HepG2 (cell line): ENCODE results near the gene MUCL3. TPM values are rescaled to one million over a fixed set of nuclear protein-coding genes. Genes with fewer than 3 reads are reported as not detected.

Source experiments
- ATAC-seq: fragments of 200-7000 bp; cut with Tn5 transposase; 3 replicates; pipeline ENCODE4 v1.9.1; 2020; ENCODE audit warnings: mild to moderate bottlenecking, moderate library complexity
- BruUV-seq: library from RNA; stranded (reverse); fragments of 400-500 nt; replicated peaks from 2 replicates; lab custom pipeline; 2021; lab: Mats Ljungman, UMichigan
- CTCF ChIA-PET: fragments of 300-600 bp; formaldehyde crosslinking; extraction: SDS; loops from one replicate; lab custom pipeline; 2021; ENCODE audit warnings: low total read pairs, inconsistent platforms, low intra/inter-chr PET ratio; lab: Yijun Ruan, JAX
- POLR2A ChIA-PET: fragments of 350-600 bp; sonication (Branson Sonifier 250); formaldehyde crosslinking; loops from one replicate; lab custom pipeline; 2020; ENCODE audit warnings: antibody characterized with exemption, inconsistent platforms; lab: Yijun Ruan, JAX
- DNase-seq: peaks from one replicate; pipeline ENCODE4 v3.0.0-alpha.2; 2015; ENCODE audit warnings: low spot score
- FAIRE-seq: peaks from 3 replicates; lab custom pipeline; 2011; peaks lifted over from hg19 to GRCh38; lab: Jason Lieb, UNC
- H2AFZ ChIP-seq: one replicate; pipeline ENCODE4 v1.6.1; 2011; ENCODE audit warnings: low read length, inconsistent platforms
- H3K27ac ChIP-seq: fragments of 300-600 bp; 3 replicates; pipeline ENCODE4 v1.8.0; 2011; ENCODE audit warnings: mixed run types, mild to moderate bottlenecking, mixed read lengths, low read length, inconsistent platforms; ENCODE audit not compliant: insufficient read depth; ENCODE audit errors: extremely low read length
- H3K27me3 ChIP-seq, 2 experiments: fragments of 200-600 bp in 1 of 2; 2 replicates in 1 of 2; 3 replicates in 1 of 2; pipeline versions ENCODE4 v1.6.0 to v1.8.0; 2011; ENCODE audit warnings: low read length in 2 of 2, mild to moderate bottlenecking in 2 of 2, moderate library complexity in 2 of 2, inconsistent platforms in 1 of 2; ENCODE audit not compliant: insufficient read depth in 2 of 2, control insufficient read depth in 1 of 2
- H3K36me3 ChIP-seq, 2 experiments: fragments of 200-600 bp in 1 of 2; replicated peaks in 1 of 2; 2 replicates in 1 of 2; 3 replicates in 1 of 2; pipeline versions ENCODE4 v1.5.1 to v1.8.0; 2011; ENCODE audit warnings: low read length in 2 of 2, inconsistent platforms in 1 of 2; ENCODE audit not compliant: insufficient read depth in 2 of 2, control insufficient read depth in 1 of 2
- H3K4me1 ChIP-seq: 2 replicates; pipeline ENCODE4 v1.5.1; 2012; ENCODE audit warnings: low read length, inconsistent platforms; ENCODE audit not compliant: insufficient read depth
- H3K4me2 ChIP-seq: 2 replicates; pipeline ENCODE4 v1.6.0; 2011; ENCODE audit warnings: low read depth, low read length, inconsistent platforms
- H3K4me3 ChIP-seq, 3 experiments: fragments of 200-600 bp in 1 of 3; sonication (generic), shearing (Covaris generic) in 1 of 3; replicated peaks in 1 of 3; 2 replicates each; pipeline ENCODE4 v1.5.1; 2011 to 2016; ENCODE audit warnings: low read length in 3 of 3, inconsistent platforms in 2 of 3, low read depth in 2 of 3, mild to moderate bottlenecking in 2 of 3, control low read depth in 1 of 3, mixed read lengths in 1 of 3; ENCODE audit not compliant: insufficient read depth in 1 of 3
- H3K79me2 ChIP-seq: one replicate; pipeline ENCODE4 v1.6.1; 2011; ENCODE audit warnings: low read length, inconsistent platforms; ENCODE audit not compliant: insufficient read depth
- H3K9ac ChIP-seq: 2 replicates; pipeline ENCODE4 v1.6.0; 2011; ENCODE audit warnings: mild to moderate bottlenecking, low read depth, low read length, inconsistent platforms; ENCODE audit not compliant: insufficient read depth
- H3K9me3 ChIP-seq: 2 replicates; pipeline ENCODE4 v1.5.1; 2012; ENCODE audit warnings: mild to moderate bottlenecking, low read length
- H4K20me1 ChIP-seq: 2 replicates; pipeline ENCODE4 v1.6.0; 2011; ENCODE audit warnings: inconsistent platforms, mild to moderate bottlenecking, low read length, moderate library complexity; ENCODE audit not compliant: insufficient read depth
- CEBPB ChIP-seq: IDR thresholded peaks from 2 replicates; pipeline ENCODE4 v1.6.1; 2011; ENCODE audit warnings: low read depth, low read length, improper control_type of control experiment, borderline replicate concordance
- GATA4 ChIP-seq: sonication (generic); IDR thresholded peaks from 2 replicates; pipeline ENCODE4 v1.6.1; 2016; ENCODE audit warnings: antibody characterized with exemption, low read depth, borderline replicate concordance
- MED8 ChIP-seq: sonication (generic); formaldehyde crosslinking; IDR thresholded peaks from 2 replicates; pipeline ENCODE4 v1.8.1; 2023; ENCODE audit warnings: mild to moderate bottlenecking, missing genetic modification reagents; ENCODE audit not compliant: insufficient replicate concordance
- MYNN ChIP-seq: sonication (generic); formaldehyde crosslinking; IDR thresholded peaks from 2 replicates; pipeline ENCODE4 v1.4.0; 2020; ENCODE audit warnings: mild to moderate bottlenecking, low read depth, missing genetic modification reagents
- PHB2 ChIP-seq: fragments of 450-650 bp; IDR thresholded peaks from 2 replicates; pipeline ENCODE4 v1.6.1; 2018; ENCODE audit not compliant: partially characterized antibody
- PITX1 ChIP-seq: sonication (generic); formaldehyde crosslinking; IDR thresholded peaks from 2 replicates; pipeline ENCODE4 v1.5.1; 2020; ENCODE audit warnings: mild to moderate bottlenecking, missing genetic modification reagents
- ZMYM3 ChIP-seq: sonication (generic); formaldehyde crosslinking; IDR thresholded peaks from 2 replicates; pipeline ENCODE4 v1.5.1; 2020; ENCODE audit warnings: mild to moderate bottlenecking, missing genetic modification reagents
- ZNF652 ChIP-seq: IDR thresholded peaks from 2 replicates; pipeline ENCODE4 v1.6.1; 2016; ENCODE audit warnings: low read depth, borderline replicate concordance
- WGBS: methylation state at CpG from one replicate; pipeline ENCODE4 v1.1.6; 2017; ENCODE audit warnings: low lambda C conversion rate; 5-methylcytosine and 5-hydroxymethylcytosine counted together
- in situ Hi-C: cut with HindIII; loops from 2 replicates; pipeline ENCODE4 v1.10.0; 2017; ENCODE audit warnings: low pct_unique_long_range_greater_than_20kb; ENCODE audit not compliant: extremely low pct_ligation_motif_present
- intact Hi-C: fragments of 100-400 bp; cut with micrococcal nuclease; formaldehyde crosslinking; loops from one replicate; pipeline ENCODE4 v1.10.0; 2022; ENCODE audit not compliant: unreplicated experiment
- polyA plus RNA-seq, 8 experiments: library from polyadenylated mRNA; depleted of rRNA in 3 of 8; stranded (reverse) in 7 of 8; unstranded in 1 of 8; fragments of >200 nt; fragmentation: Illumina TruSeq in 4 of 8; extraction: Trizol in 4 of 8; gene quantifications; 2 replicates each; pipeline versions ENCODE4 v1.2.1 to v1.2.3, GENCODE V29; 2011 to 2016; ENCODE audit warnings: low read depth in 4 of 8, missing spikeins in 1 of 8, mixed read lengths in 1 of 8; ENCODE audit not compliant: insufficient read depth in 1 of 8
- total RNA-seq, 5 experiments: library from RNA; depleted of rRNA; stranded (reverse); fragments of >200 nt; fragmentation: Illumina TruSeq; extraction: Trizol; gene quantifications; 2 replicates each; pipeline ENCODE4 v1.2.3, GENCODE V29; 2016; ENCODE audit warnings: low read depth in 1 of 5
- TF ChIP-seq, protein P1 (sequence below): IDR thresholded peaks from 2 replicates; pipeline ENCODE4 v1.6.1; 2016; ENCODE audit warnings: missing compliant biosample characterization, missing genetic modification reagents, borderline replicate concordance
- TF ChIP-seq, protein P2 (sequence below): sonication (generic); formaldehyde crosslinking; IDR thresholded peaks from 2 replicates; pipeline ENCODE4 v1.5.1; 2020; ENCODE audit warnings: mild to moderate bottlenecking, missing genetic modification reagents, borderline replicate concordance
- TF ChIP-seq, protein P3 (sequence below): sonication (generic); formaldehyde crosslinking; IDR thresholded peaks from 2 replicates; pipeline ENCODE4 v1.4.0; 2020; ENCODE audit warnings: mild to moderate bottlenecking, low read depth, missing genetic modification reagents
- TF ChIP-seq, protein P4 (sequence below): IDR thresholded peaks from 2 replicates; pipeline ENCODE4 v1.6.1; 2012; ENCODE audit warnings: inconsistent platforms

The MUCL3 gene
- total and polyA plus RNA-seq, 2 of the 13 experiments (the other 11 are each of a cell fraction or from before 2014, with no cell fraction given) = not detected

DNA sequence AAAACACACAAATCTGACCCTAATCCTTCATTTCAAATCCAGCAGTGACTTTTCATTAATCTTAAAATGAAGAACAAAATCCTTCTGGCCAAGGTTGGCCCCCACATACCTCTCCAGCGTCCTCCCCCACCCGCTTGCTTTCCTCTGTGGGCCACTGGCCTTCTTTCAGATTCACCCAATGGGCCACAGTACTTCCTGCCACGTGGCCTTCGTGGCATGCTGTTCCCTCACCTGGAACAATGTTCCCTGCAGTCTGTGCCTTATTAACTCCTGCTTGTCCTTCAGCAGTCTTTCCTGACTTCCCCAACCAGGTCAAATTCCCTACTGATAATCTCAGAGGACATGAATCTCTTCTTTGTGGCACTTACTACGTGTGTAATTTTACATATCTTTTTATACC, 38.1 kb upstream of the MUCL3 start:
- in situ Hi-C loops (no loop called here), intact Hi-C loops (no loop called here)
- no peak for FAIRE-seq
- Histone ChIP-seq H3K9ac (no peak overlapping the region), H3K4me3 (no peak overlapping the region), H3K36me3 (peaks cover 10 to 22% of the 10 kb centered on the region in 2 experiments; a peak in 4 of 5 replicates), H2AFZ (no peak overlapping the region), H3K27ac (no peak overlapping the region), H3K79me2 (no peaks in the 10 kb centered on the region), H3K9me3 (no peaks in the 10 kb centered on the region), H3K27me3 (no peaks in the 10 kb centered on the region), H3K4me1 (peaks cover 23% of the 10 kb centered on the region), H3K4me2 (no peak overlapping the region), H4K20me1 (no peaks in the 10 kb centered on the region)
- no peak for ATAC-seq
- TF ChIP-seq PHB2 = no peak
- TF ChIP-seq, protein P1, sequence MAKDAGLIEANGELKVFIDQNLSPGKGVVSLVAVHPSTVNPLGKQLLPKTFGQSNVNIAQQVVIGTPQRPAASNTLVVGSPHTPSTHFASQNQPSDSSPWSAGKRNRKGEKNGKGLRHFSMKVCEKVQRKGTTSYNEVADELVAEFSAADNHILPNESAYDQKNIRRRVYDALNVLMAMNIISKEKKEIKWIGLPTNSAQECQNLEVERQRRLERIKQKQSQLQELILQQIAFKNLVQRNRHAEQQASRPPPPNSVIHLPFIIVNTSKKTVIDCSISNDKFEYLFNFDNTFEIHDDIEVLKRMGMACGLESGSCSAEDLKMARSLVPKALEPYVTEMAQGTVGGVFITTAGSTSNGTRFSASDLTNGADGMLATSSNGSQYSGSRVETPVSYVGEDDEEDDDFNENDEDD (CRISPR knock-in tag) = no peak
- TF ChIP-seq ZMYM3 (CRISPR knock-in tag) = 0 out of 2 replicates have a peak, but pooled peaks have one; percentile 45
- TF ChIP-seq PITX1 = no peak
- TF ChIP-seq MED8 (CRISPR knock-in tag) = no peak
- no peak for TF ChIP-seq CEBPB
- TF ChIP-seq, protein P2, sequence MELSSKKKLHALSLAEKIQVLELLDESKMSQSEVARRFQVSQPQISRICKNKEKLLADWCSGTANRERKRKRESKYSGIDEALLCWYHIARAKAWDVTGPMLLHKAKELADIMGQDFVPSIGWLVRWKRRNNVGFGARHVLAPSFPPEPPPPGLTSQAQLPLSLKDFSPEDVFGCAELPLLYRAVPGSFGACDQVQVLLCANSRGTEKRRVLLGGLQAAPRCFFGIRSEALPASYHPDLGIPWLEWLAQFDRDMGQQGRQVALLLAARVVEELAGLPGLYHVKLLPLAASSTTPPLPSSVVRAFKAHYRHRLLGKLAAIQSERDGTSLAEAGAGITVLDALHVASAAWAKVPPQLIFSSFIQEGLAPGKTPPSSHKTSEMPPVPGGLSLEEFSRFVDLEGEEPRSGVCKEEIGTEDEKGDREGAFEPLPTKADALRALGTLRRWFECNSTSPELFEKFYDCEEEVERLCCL = no peak
- TF ChIP-seq, protein P3, sequence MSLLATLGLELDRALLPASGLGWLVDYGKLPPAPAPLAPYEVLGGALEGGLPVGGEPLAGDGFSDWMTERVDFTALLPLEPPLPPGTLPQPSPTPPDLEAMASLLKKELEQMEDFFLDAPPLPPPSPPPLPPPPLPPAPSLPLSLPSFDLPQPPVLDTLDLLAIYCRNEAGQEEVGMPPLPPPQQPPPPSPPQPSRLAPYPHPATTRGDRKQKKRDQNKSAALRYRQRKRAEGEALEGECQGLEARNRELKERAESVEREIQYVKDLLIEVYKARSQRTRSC (CRISPR knock-in tag) = no peak
- peak; percentile 72 for TF ChIP-seq ZNF652
- TF ChIP-seq, protein P4, sequence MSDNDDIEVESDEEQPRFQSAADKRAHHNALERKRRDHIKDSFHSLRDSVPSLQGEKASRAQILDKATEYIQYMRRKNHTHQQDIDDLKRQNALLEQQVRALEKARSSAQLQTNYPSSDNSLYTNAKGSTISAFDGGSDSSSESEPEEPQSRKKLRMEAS = 0 out of 2 replicates have a peak, but pooled peaks have one; percentile 18
- no peak for TF ChIP-seq MYNN (CRISPR knock-in tag)
- no peak for TF ChIP-seq GATA4
- 30% methylated on average over 5 of the region's 5 CpGs for WGBS
- POLR2A ChIA-PET = no interaction called here
- no TSS peak for BruUV-seq
- CTCF ChIA-PET = no interaction called here
- DNase-seq = no peak
